Smooth muscle cell (in vitro differentiated cells): ENCODE results near the gene IL32. TPM values are rescaled to one million over a fixed set of nuclear protein-coding genes. Genes with fewer than 3 reads are reported as not detected.
A peak's percentile ranks its signal among the peaks of the same experiment; 100 is the strongest.

Experiments used
- DNase-seq: peaks from one replicate; lab custom pipeline; 2025; ENCODE audit not compliant: unreplicated experiment; lab: John Stamatoyannopoulos, UW
- H2AFZ ChIP-seq: fragments of 200-600 bp; sonication (generic); 2 replicates; pipeline ENCODE4 v1.6.0; 2016; ENCODE audit warnings: antibody characterized with exemption, low read depth, mild to moderate bottlenecking
- H3F3A ChIP-seq: fragments of 200-600 bp; sonication (generic); 2 replicates; pipeline ENCODE4 v1.6.0; 2017; ENCODE audit warnings: antibody characterized with exemption, low read depth
- H3K27ac ChIP-seq: fragments of 200-600 bp; sonication (generic); 2 replicates; pipeline ENCODE4 v1.5.1; 2016; ENCODE audit warnings: low read depth, mild to moderate bottlenecking
- H3K27me3 ChIP-seq: fragments of 200-600 bp; sonication (generic); 2 replicates; pipeline ENCODE4 v1.6.1; 2016; ENCODE audit warnings: low read depth, mild to moderate bottlenecking
- H3K36me3 ChIP-seq: fragments of 200-600 bp; sonication (generic); 2 replicates; pipeline ENCODE4 v1.5.1; 2016; ENCODE audit warnings: low read depth
- H3K4me1 ChIP-seq: fragments of 200-600 bp; sonication (generic); 2 replicates; pipeline ENCODE4 v1.5.1; 2016; ENCODE audit warnings: low read depth
- H3K4me2 ChIP-seq: fragments of 200-600 bp; sonication (generic); 2 replicates; pipeline ENCODE4 v1.6.0; 2016; ENCODE audit warnings: mild to moderate bottlenecking
- H3K4me3 ChIP-seq: fragments of 200-600 bp; sonication (generic); 2 replicates; pipeline ENCODE4 v1.5.1; 2016; ENCODE audit warnings: mild to moderate bottlenecking
- H3K79me2 ChIP-seq: fragments of 200-600 bp; sonication (generic); 2 replicates; pipeline ENCODE4 v1.6.0; 2016; ENCODE audit warnings: low read depth, mild to moderate bottlenecking
- H3K9ac ChIP-seq: fragments of 200-600 bp; sonication (generic); 2 replicates; pipeline ENCODE4 v1.6.0; 2016; ENCODE audit warnings: low read depth
- H3K9me3 ChIP-seq: fragments of 200-600 bp; sonication (generic); replicated peaks from 2 replicates; pipeline ENCODE4 v1.5.1; 2016; ENCODE audit warnings: low read depth
- H4K20me1 ChIP-seq: fragments of 200-600 bp; sonication (generic); 2 replicates; pipeline ENCODE4 v1.6.0; 2016; ENCODE audit warnings: low read depth
- CTCF ChIP-seq: fragments of 200-600 bp; sonication (generic); IDR thresholded peaks from 2 replicates; pipeline ENCODE4 v1.5.1; 2017; ENCODE audit warnings: borderline replicate concordance, mild to moderate bottlenecking, antibody characterized with exemption; ENCODE audit not compliant: insufficient read depth, poor library complexity, severe bottlenecking
- WGBS: methylation state at CpG from one replicate; pipeline ENCODE4 v1.1.7; 2016; ENCODE audit warnings: low lambda C conversion rate; 5-methylcytosine and 5-hydroxymethylcytosine counted together
- polyA plus RNA-seq: library from polyadenylated mRNA; unstranded; fragments of >200 nt; fragmentation: Nextera tagmentation; extraction: Ambion mirVana; gene quantifications from 2 replicates; pipeline ENCODE4 v1.2.1, GENCODE V29; 2016
- total RNA-seq: library from RNA; depleted of rRNA; stranded (reverse); fragments of >200 nt; gene quantifications from 2 replicates; pipeline ENCODE4 v1.2.3, GENCODE V29; 2014

The IL32 gene
- total and polyA plus RNA-seq, 2 experiments from 2014 or later: 26.3 to 27.7 TPM

GRCh38 chr16:3087243-3088235 lies 22.1 kb downstream of the IL32 start:
- Histone ChIP-seq H3K9ac (no peak overlapping the region), H3K27ac (no peak overlapping the region), H4K20me1 (no peaks in the 10 kb centered on the region), H3K9me3 (no peaks in the 10 kb centered on the region), H2AFZ (peak overlapping the region; percentile 17), H3K4me3 (no peak overlapping the region), H3K36me3 (no peaks in the 10 kb centered on the region), H3K27me3 (no peaks in the 10 kb centered on the region), H3K4me2 (peak overlapping the region; percentile 58), H3F3A (no peaks in the 10 kb centered on the region), H3K4me1 (no peaks in the 10 kb centered on the region), H3K79me2 (no peaks in the 10 kb centered on the region)
- WGBS: 74% methylated on average over 18 of the region's 18 CpGs
- no peak for TF ChIP-seq CTCF
- DNase-seq: no peak

DNA sequence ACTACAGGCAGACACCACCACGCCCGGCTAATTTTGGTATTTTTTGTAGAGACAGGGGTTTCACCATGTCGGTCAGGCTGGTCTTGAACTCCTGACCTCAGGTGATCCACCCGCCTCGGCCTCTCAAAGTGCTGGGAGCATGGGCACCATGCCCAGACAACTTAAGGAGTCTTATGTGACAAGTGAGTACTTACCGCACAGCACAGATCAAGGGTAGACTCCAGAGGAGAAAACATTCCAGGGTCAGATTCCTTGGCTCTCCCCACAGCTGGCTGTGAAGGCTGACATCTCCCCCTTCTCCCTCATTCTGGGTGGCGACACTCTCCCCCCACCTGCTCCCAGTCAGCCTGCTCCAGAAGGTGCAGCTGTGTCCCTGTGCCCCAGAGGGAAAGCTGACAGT lies 23.0 kb downstream of the IL32 start:
- Histone ChIP-seq H3K4me3 (no peak overlapping the region), H4K20me1 (no peaks in the 10 kb centered on the region), H3F3A (no peaks in the 10 kb centered on the region), H3K4me2 (no peak overlapping the region), H2AFZ (no peak overlapping the region), H3K4me1 (no peaks in the 10 kb centered on the region), H3K36me3 (no peaks in the 10 kb centered on the region), H3K79me2 (no peaks in the 10 kb centered on the region), H3K9me3 (no peaks in the 10 kb centered on the region), H3K9ac (no peak overlapping the region), H3K27ac (no peak overlapping the region), H3K27me3 (no peaks in the 10 kb centered on the region)
- no peak for DNase-seq
- no peak for TF ChIP-seq CTCF
- 94% methylated on average over 7 of the region's 7 CpGs for WGBS

DNA sequence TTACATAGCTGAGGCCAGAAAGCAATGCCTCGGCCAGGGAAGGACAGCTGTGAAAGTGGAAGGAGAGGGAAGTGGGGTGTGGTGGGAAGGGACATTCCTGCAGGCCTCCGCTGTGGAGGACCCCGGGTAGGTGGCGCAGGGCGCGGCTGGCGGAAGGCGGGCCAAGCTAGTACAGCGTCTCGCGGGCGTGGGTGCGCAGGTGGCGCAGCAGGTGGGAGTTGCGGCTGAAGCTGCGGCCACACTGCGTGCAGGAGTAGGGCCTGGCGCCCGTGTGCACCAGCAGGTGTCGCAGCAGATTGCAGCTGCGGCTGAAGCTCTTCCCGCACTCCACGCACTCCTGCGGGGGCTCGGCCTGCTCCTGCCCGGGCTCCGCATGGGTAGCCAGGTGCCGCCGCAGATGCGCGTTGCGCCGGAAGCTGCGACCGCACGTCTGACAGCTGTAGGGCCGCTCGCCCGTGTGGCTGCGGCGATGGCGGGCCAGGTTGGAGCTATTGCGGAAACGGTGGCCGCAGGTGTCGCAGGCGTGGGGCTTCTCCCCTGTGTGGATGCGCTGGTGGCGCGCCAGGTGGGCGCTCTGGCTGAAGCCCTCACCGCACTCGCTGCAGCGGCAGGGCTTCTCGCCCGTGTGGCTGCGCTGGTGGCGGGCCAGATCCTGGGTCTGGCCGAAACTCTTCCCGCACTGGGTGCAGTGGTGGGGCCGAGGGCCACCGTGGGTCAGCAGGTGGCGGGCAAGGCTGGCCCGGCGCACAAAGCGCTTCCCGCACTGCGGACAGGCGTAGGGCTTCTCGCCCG lies 23.7 kb downstream of the IL32 start:
- no peaks in the 10 kb centered on the region for H4K20me1 ChIP-seq
- 98% methylated on average over 71 of the region's 71 CpGs for WGBS
- no peak overlapping the region for H2AFZ ChIP-seq
- no peaks in the 10 kb centered on the region for H3K9me3 ChIP-seq
- no peak overlapping the region for H3K4me2 ChIP-seq
- H3K79me2 ChIP-seq: no peaks in the 10 kb centered on the region
- no peak overlapping the region for H3K9ac ChIP-seq
- no peak for TF ChIP-seq CTCF
- no peaks in the 10 kb centered on the region for H3K27me3 ChIP-seq
- no peak for DNase-seq
- no peak overlapping the region for H3K27ac ChIP-seq
- H3F3A ChIP-seq: no peaks in the 10 kb centered on the region
- no peaks in the 10 kb centered on the region for H3K36me3 ChIP-seq
- no peaks in the 10 kb centered on the region for H3K4me1 ChIP-seq
- H3K4me3 ChIP-seq: no peak overlapping the region
